Measurements from ENCODE around the gene COBLL1.
A peak's percentile ranks its signal among the peaks of the same experiment; 100 is the strongest.
"Not testable (repeated sequence)": the region's sequence is repeated elsewhere in the genome, so short reads cannot be mapped to it uniquely, and the experiment has no call there.

Gene COBLL1

GRCh38 chr2:164859906-164860693 lies 18.5 kb upstream of the COBLL1 start:
- DNase-seq (ENCODE audit: low spot score): not testable (repeated sequence)

GRCh38 chr2:164859251-164859818 lies 17.7 kb upstream of the COBLL1 start:
- no peak for DNase-seq (ENCODE audit: low spot score)

- DNase-seq (ENCODE audit: low spot score): no peak
Measured at GRCh38 chr2:164852086-164852485, 10.5 kb upstream of the COBLL1 start.

- DNase-seq (ENCODE audit: low spot score): no peak
Measured at GRCh38 chr2:164850235-164850634, 8.6 kb upstream of the COBLL1 start.

DNA sequence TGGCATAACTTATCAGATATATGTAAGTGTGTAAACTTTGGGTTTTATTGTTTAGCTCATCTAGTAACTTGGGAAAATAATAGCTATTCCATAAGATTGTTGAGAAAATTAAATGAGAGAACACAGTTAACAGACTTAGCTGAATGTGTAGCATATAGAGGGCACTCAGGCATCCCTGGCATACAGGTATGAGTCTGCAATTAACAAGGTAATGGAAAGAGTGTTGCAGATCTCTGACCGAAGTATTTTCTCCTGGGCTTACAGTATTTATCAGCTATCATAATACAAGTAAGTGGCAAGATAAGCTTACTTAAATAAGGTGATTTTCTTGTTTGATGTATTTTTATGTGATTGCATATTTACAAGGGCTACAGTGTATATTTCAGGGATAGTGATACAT lies 7.9 kb upstream of the COBLL1 start:
- no peak for DNase-seq (ENCODE audit: low spot score)

DNA sequence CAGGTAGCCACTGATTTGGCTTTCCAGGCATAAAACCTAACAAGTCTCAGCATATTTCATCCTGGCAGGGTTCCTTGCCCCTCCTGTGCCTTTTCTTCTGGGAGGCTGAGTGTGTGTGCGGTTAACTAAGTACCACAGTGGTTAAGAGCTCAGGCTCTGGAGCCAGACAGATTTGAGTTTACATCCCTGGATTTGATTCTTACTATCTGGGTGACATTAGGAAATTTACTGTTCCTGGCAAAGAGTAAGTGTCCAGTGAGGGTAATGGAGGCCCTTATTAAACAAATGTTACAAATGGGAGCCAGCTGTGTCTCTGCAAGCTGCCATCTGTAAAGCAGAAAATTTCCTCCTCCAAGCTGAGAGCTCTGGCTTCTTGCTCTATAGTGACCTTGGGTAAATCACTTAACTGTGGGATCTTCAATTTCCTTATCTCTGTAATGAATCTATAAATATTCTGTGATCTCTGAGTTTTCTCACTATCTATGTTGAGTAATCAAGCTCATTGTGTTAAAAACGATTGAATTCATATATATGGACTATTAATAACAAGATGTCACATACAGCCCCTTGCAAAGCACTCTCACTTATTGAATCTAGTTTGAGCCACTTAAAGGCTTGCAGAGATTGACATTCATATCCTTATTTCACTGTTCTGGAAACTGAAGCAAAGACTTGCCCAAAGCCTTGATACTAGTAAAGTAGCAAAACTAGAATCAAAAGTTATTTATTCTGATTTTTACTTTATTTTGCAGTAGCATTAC lies 6.5 kb upstream of the COBLL1 start:
- DNase-seq (ENCODE audit: low spot score): no peak

DNA sequence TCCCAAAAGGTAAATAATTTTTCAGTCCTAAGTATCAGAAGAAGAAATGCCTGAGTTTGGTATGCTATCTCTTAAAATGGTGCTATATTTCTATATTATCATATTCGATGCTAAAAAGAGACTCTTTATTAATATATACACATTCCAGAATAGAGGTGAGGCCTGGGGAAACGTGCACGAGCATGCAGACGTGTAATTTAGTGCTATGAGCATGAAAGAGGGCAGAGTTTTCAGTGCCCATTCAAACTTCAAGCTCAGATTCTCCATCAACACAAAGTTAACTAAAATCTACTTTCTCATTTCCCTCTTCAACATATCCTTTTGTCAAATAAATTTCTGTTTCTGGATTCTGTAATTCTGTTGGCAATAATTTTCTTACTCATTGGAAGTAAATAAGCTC lies 5.7 kb upstream of the COBLL1 start:
- no peak for DNase-seq (ENCODE audit: low spot score)

GRCh38 chr2:164846276-164846675 lies 4.7 kb upstream of the COBLL1 start:
- DNase-seq (ENCODE audit: low spot score): no peak

DNA sequence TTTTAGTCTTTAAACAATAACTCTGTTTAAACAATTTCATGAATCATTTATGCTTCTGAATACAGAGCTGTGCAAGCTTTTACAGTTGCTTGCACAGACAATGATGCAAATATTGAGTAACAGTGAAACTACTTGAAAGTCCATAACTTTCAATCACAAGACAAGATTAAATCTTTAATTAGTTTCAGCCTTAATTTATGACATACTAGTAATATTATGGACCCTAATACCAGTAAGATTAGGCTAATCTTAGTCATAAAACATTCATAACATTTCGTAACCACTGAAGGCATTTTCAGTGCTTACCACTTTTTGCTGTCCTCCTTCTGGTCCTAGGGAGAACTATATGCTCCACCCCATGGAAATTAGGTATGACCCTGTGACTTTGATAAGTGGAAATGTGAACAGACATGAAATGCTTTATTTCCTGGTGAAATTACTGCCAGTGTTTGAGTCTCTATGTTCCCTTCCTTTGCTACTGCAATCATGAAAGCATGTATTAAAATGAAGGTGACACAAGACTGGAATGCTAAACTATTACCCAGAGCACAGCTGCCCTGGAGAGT lies 1.8 kb upstream of the COBLL1 start:
- DNase-seq (ENCODE audit: low spot score): peak; percentile 36

DNA sequence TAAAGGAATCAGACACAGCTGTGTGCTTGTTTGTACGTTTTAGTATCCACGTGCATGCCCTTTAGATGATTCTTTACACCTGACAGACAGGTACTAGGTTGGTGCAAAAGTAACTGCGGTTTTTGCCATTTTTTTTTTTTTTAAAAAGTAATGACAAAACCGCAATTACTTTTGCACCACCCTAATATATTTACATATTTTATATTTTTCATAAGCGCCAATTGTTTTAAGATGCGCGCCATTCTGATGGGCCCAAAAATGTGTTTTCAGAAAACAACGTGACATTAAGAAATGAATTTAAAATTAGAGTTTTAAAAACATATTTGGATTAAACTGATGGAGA lies 972 bp upstream of the COBLL1 start:
- no peak for DNase-seq (ENCODE audit: low spot score)

DNA sequence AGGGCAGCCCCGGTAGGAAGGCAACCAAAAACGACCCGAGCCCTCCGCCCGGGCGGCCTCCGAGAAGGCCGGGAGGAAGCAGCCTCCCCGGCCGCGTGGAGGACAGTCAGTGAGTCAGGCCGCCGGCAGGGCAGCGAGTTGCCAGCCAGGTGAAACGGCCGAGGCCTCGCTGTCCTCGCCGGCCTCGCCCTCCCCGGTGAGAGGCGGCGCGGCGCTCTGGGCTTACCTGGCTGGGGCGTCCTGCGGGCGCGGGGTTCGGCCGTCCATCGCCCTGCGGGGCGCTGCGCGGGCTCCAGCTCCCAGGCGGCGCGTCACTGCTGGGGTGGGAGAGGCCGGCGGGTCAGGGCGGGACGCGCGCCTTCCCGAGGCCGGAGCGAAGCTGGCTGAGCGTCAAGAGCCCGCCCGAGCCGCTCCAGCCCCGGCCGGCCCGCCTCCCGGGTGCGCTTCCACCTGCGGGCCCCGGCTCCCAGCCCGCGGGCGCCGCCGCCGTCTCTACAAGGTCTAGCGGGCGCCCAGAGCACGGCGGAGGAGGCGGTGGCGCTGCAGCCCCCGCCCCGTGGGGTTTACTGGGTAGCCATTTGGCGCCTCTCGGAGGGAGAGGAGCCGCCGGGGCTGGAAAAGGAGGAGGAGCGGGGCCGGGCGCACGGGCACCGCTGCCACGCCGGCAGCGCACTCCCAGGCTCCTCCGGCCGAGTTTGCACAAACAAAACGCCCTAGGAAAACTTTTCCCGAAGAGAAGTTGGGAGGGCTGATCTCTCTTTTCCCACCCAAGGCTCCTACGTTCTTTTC lies 499 bp downstream of the COBLL1 start:
- peak; percentile 78 for DNase-seq (ENCODE audit: low spot score)

GRCh38 chr2:164840458-164840929 lies 1.1 kb downstream of the COBLL1 start:
- peak; percentile 48 for DNase-seq (ENCODE audit: low spot score)

- no peak for DNase-seq (ENCODE audit: low spot score)
Measured at GRCh38 chr2:164839914-164840457, 1.6 kb downstream of the COBLL1 start.

GRCh38 chr2:164837807-164838206 lies 3.8 kb downstream of the COBLL1 start:
- no peak for DNase-seq (ENCODE audit: low spot score)

DNA sequence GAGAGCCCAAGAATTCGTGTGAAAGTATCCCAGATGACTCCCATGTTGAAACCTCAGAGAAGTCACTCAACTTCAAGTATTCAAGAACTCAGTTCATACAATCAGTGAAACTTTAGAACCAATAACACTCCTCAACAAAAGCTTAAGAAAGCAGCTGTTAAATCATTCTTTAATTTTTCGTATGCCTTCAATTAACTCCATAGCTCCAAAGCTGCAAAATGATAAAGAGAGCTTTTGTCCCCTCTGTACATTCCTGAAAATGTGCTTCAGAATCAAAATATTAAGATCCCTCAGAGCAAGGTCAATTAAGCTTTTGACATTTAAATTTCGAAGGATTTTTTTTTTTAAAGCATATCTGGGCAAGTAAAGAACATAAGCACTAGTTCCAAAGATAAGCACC lies 4.7 kb downstream of the COBLL1 start:
- no peak for DNase-seq (ENCODE audit: low spot score)

DNA sequence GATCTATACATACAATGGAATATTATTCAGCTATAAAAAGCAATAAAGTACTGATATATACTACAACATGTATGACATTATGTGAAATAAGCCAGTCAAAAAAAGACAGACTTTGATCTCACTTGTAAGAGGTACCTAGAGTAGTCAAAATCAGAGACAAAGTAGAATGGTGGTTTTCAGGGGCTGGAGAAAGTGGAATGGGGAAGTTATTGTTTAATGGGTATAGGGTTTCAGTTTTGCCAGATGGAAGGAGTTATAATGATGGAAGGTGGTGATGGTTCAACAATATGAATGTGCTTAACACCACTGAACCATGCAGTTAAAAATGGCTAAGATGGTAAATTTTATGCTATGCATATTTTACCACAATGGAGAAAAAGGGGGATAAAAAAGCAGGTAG lies 6.3 kb downstream of the COBLL1 start:
- DNase-seq (ENCODE audit: low spot score): no peak

GRCh38 chr2:164831887-164832286 lies 9.7 kb downstream of the COBLL1 start:
- no peak for DNase-seq (ENCODE audit: low spot score)

DNA sequence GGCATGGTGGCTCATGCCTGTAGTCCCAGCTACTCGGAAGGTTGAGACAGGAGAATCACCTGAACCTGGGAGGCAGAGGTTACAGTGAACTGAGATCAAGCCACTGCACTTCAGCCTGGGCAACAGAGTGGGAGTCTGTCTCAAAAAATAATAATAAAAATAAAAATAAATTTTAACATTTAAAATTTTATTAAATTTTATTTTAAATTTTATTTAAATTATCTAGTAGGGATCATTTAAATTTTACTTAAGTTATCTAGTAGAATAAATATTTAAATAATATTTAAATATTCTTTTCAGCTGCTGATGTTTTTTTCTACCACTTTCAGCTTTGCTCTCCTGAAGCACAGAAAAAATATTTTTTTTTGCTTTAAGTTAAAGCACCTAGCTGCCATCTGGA lies 10.4 kb downstream of the COBLL1 start:
- DNase-seq (ENCODE audit: low spot score): no peak

DNA sequence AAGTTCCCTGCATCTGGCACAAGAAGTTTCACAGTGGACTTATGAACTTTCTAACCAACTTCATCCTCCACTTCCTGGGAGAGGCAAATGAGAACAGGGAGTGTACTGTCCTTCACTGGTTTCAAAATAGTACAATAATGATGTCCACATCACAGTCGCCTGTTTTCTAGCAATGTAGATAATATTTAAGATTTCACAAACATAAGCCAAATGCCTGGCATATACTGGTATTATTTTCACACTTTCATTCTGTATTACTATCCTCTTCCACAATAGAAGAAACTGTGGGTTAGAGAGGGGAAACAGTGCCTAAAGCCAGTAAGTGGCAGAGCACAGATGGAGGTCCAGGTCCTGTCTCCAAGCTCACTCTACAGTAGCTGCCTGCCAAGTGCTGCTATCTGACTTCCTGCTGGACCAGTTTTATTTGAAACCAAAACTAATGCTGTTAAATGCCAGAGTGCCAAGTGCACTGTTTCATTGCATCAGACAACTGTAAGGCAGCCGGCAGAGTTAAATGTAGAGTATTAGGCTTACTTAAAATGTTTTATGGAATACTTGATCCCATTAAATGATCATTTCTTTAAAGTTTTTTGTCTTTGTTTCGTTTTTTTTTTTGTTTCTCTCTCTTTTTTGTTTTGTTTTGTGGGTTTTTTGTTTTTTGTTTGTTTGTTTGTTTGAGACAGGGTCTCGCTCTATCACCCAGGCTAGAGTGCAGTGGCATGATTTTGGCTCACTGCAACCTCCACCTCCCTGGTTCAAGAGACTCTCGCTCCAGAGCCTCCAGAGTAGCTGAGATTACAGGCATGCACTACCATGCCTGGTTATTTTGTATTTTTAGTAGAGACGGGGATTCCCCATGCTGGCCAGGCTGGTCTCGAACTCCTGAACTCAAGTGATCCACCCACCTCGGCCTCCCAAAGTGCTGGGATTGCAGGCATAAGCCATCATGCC lies 15.1 kb downstream of the COBLL1 start:
- DNase-seq (ENCODE audit: low spot score): peak; percentile 75

GRCh38 chr2:164824872-164825271 lies 16.8 kb downstream of the COBLL1 start:
- DNase-seq (ENCODE audit: low spot score): peak; percentile 26

GRCh38 chr2:164823126-164823525 lies 18.5 kb downstream of the COBLL1 start:
- no peak for DNase-seq (ENCODE audit: low spot score)

All from LoVo (cell line).